G401 (cell line): Measurements from ENCODE around the gene STIL. TPM values are rescaled to one million over a fixed set of nuclear protein-coding genes. Genes with fewer than 3 reads are reported as not detected.
"Not testable (repeated sequence)": the region's sequence is repeated elsewhere in the genome, so short reads cannot be mapped to it uniquely, and the experiment has no call there.

ENCODE experiments used
- DNase-seq: peaks from one replicate; pipeline ENCODE4 v3.0.0-alpha.2; 2015; ENCODE audit warnings: low spot score
- in situ Hi-C: cut with HindIII; loops from 2 replicates; pipeline ENCODE4 v1.10.0; 2016; ENCODE audit warnings: low sequenced_read_pairs, mixed read lengths
- total RNA-seq: library from RNA; depleted of rRNA; stranded (reverse); fragments of >200 nt; shearing (Covaris generic); gene quantifications from 2 replicates; pipeline ENCODE4 v1.2.3, GENCODE V29; 2014; rRNA removed

STIL gene
- total RNA-seq, 1 experiment from 2014 or later = 23.8 TPM

DNA sequence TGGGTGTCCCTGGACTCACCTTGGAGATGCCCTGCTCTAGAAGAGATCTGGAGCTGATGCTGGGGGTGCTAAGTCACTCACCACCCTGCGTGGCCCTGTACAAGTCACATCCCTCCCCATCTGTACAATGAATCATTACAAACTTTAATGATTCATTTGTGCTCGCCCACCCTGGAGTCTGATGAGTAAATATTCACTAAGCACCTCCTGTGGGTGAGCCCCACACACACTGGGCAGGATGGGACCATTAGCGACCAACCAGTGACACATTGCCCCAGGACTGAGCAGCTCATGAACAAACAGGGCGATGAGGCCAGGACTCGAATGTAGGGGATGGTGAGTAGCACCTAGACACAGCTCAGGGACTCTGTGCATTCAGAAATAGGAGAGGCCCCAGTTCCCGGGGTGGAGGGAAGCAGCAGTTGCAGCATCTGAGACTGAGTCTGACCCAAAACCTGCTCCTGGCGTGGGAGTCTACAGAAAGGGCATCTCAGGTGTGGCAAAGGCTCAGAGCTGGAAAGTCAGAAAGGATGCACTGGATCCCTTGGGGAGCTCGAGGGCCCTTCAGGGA lies 106.1 kb downstream of the STIL start:
- in situ Hi-C loops = no loop called here
- DNase-seq = no peak

DNA sequence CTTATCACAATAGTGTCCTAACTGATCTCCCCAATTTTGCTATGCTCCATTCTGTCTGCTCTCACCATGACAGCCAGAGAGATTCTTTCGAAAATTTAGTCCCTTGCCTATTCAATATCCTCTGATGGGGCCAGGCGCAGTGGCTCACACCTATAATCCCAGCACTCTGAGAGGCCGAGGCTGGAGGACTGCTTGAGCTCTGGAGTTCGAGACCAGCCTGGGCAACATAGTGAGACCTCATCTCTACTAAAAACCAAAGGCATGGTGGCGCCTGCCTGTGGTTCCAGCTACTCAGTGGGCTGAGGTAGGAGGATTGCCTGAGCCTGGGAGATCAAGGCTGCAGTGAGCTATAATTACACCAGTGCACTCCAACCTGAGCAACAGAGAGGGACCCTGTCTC lies 108.0 kb downstream of the STIL start:
- no peak for DNase-seq
- in situ Hi-C loops = no loop called here

DNA sequence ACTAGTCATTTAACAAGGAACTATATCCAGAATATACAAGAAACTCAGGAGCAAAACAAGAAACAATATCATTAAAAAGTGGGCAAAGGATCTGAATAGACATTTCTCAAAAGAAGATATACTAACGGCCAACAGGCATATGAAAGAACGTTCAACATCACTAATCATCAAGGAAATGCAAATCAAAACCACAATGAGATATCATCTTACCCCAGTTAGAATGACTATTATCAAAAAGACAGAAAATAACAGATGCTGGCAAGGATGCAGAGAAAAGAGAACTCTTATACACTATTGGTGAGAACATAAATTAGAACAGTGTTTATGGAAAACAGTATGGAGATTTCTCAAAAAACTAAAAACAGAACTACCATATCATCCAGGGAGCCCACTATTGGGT lies 110.4 kb downstream of the STIL start:
- in situ Hi-C loops = not testable (repeated sequence)

GRCh38 chr1:47201179-47201578 lies 112.8 kb downstream of the STIL start:
- in situ Hi-C loops = no loop called here

More for the DNA sequence above, 110.4 kb downstream of the STIL start:
- DNase-seq = not testable (repeated sequence)

More at GRCh38 chr1:47201179-47201578, 112.8 kb downstream of the STIL start:
- no peak for DNase-seq

Other genes with a start within 250 kb of the STIL start
- gene CYP4Z1, start 246.9 kb downstream of the STIL start, total RNA-seq = not detected in 2 replicates
- not detected in 2 replicates for gene CYP4A22, start 176.7 kb downstream of the STIL start, total RNA-seq
- gene PDZK1IP1, start 124.1 kb downstream of the STIL start, total RNA-seq = not detected in 2 replicates
- gene TAL1, start 81.9 kb downstream of the STIL start, total RNA-seq = 0.06 TPM in 1 of 2 replicates, not detected in the other
- gene CMPK1, start 19.6 kb upstream of the STIL start, total RNA-seq = 65.5 and 90.5 TPM in 2 replicates
- gene FOXE3, start 102.1 kb upstream of the STIL start, total RNA-seq = not detected in 2 replicates
- gene FOXD2, start 123.9 kb upstream of the STIL start, total RNA-seq = 3.3 and 5.8 TPM in 2 replicates